H1 (cell line): Measurements from ENCODE around the gene SAMM50. TPM values are rescaled to one million over a fixed set of nuclear protein-coding genes. Genes with fewer than 3 reads are reported as not detected.

Experiments used
- CTCF ChIA-PET: fragments of 300-600 bp; sonication (Branson Sonifier 250); formaldehyde crosslinking; loops from one replicate; lab custom pipeline; 2021; ENCODE audit not compliant: partially characterized antibody; lab: Charles Lee
- POLR2A ChIA-PET: fragments of 300-600 bp; sonication (Branson Sonifier 250); formaldehyde crosslinking; loops from one replicate; lab custom pipeline; 2021; ENCODE audit warnings: inconsistent platforms; ENCODE audit not compliant: partially characterized antibody; lab: Charles Lee
- DNase-seq, 2 experiments: peaks; one replicate each; pipeline versions ENCODE4 v3.0.0 to v3.0.0-alpha.2; 2010 to 2022; ENCODE audit warnings: low spot score in 2 of 2, low read depth in 1 of 2, mixed read lengths in 1 of 2
- FAIRE-seq: peaks from 2 replicates; lab custom pipeline; 2011; peaks lifted over from hg19 to GRCh38; lab: Jason Lieb, UNC
- H2AFZ ChIP-seq: 2 replicates; pipeline ENCODE4 v1.8.1; 2012; ENCODE audit warnings: low read length, inconsistent platforms
- H2AK5ac ChIP-seq: 2 replicates; pipeline ENCODE4 v1.6.1; 2013; ENCODE audit warnings: low read depth, low read length
- H2BK120ac ChIP-seq: replicated peaks from 2 replicates; pipeline ENCODE3; 2013; ENCODE audit warnings: low read depth, low read length, inconsistent platforms
- H2BK12ac ChIP-seq: 2 replicates; pipeline ENCODE4 v1.6.1; 2013; ENCODE audit warnings: low read depth, low read length
- H2BK15ac ChIP-seq: 2 replicates; pipeline ENCODE4 v1.6.1; 2013; ENCODE audit warnings: low read length
- H2BK20ac ChIP-seq: 2 replicates; pipeline ENCODE4 v1.6.1; 2013; ENCODE audit warnings: low read length
- H2BK5ac ChIP-seq: 2 replicates; pipeline ENCODE4 v1.6.1; 2013; ENCODE audit warnings: low read depth, low read length
- H3K14ac ChIP-seq: 2 replicates; pipeline ENCODE4 v1.6.1; 2013; ENCODE audit warnings: inconsistent platforms; ENCODE audit not compliant: insufficient read length
- H3K18ac ChIP-seq: 2 replicates; pipeline ENCODE4 v1.6.1; 2013; ENCODE audit warnings: low read length; ENCODE audit errors: extremely low read depth
- H3K23ac ChIP-seq: 2 replicates; pipeline ENCODE4 v1.6.1; 2013; ENCODE audit warnings: inconsistent platforms; ENCODE audit not compliant: insufficient read length
- H3K23me2 ChIP-seq: 2 replicates; pipeline ENCODE4 v1.6.1; 2013; ENCODE audit warnings: low read depth, low read length
- H3K27ac ChIP-seq: 2 replicates; pipeline ENCODE4 v1.6.1; 2011; ENCODE audit warnings: low read depth, low read length, inconsistent platforms
- H3K27me3 ChIP-seq, 4 experiments: replicated peaks in 1 of 4; 1 replicate in 1 of 4; 2 replicates in 3 of 4; pipeline versions ENCODE4 v1.6.1 to v1.8.1; 2011 to 2013; ENCODE audit warnings: low read length in 3 of 4, mild to moderate bottlenecking in 3 of 4, inconsistent platforms in 2 of 4, mixed read lengths in 2 of 4, moderate library complexity in 1 of 4; ENCODE audit not compliant: control insufficient read depth in 3 of 4, insufficient read depth in 3 of 4; ENCODE audit errors: extremely low read depth in 1 of 4
- H3K36me3 ChIP-seq, 4 experiments: 2 replicates each; pipeline versions ENCODE4 v1.6.1 to v1.8.1; 2011 to 2013; ENCODE audit warnings: mild to moderate bottlenecking in 4 of 4, low read length in 3 of 4, moderate library complexity in 2 of 4, control low read depth in 1 of 4, inconsistent platforms in 1 of 4; ENCODE audit not compliant: insufficient read depth in 4 of 4, control insufficient read depth in 2 of 4
- H3K4ac ChIP-seq: replicated peaks from 2 replicates; pipeline ENCODE3; 2013; ENCODE audit warnings: low read length, low read depth, mixed read lengths, inconsistent platforms; ENCODE audit not compliant: insufficient read length
- H3K4me1 ChIP-seq, 4 experiments: replicated peaks in 1 of 4; 1 replicate in 1 of 4; 2 replicates in 3 of 4; pipeline versions ENCODE4 v1.6.1 to v1.8.1; 2011 to 2013; ENCODE audit warnings: low read length in 3 of 4, inconsistent platforms in 2 of 4, mixed read lengths in 1 of 4; ENCODE audit not compliant: insufficient read depth in 4 of 4, control insufficient read depth in 3 of 4
- H3K4me2 ChIP-seq, 2 experiments: 2 replicates each; pipeline versions ENCODE4 v1.6.1 to v1.8.1; 2011 to 2013; ENCODE audit warnings: low read depth in 2 of 2, low read length in 2 of 2, control low read depth in 1 of 2, inconsistent platforms in 1 of 2, mild to moderate bottlenecking in 1 of 2; ENCODE audit not compliant: insufficient read depth in 1 of 2
- H3K4me3 ChIP-seq, 4 experiments: fragments of 200-600, 300-600 bp in 1 of 4; sonication (generic), shearing (Covaris generic), sonication (Bioruptor Twin) in 1 of 4; 2 replicates each; pipeline versions ENCODE4 v1.5.1 to v1.8.1; 2011 to 2016; ENCODE audit warnings: low read length in 4 of 4, low read depth in 3 of 4, control low read depth in 2 of 4, inconsistent platforms in 2 of 4, mild to moderate bottlenecking in 2 of 4, mixed read lengths in 1 of 4, moderate library complexity in 1 of 4; ENCODE audit not compliant: insufficient read depth in 2 of 4; ENCODE audit errors: extremely low read depth in 1 of 4
- H3K56ac ChIP-seq: replicated peaks from 2 replicates; pipeline ENCODE3; 2013; ENCODE audit warnings: low read depth, mild to moderate bottlenecking, mixed read lengths, low read length, inconsistent platforms; ENCODE audit not compliant: insufficient read length
- H3K79me1 ChIP-seq: 2 replicates; pipeline ENCODE4 v1.6.1; 2013; ENCODE audit warnings: low read depth, low read length, control low read depth
- H3K79me2 ChIP-seq, 2 experiments: 2 replicates each; pipeline versions ENCODE4 v1.6.1 to v1.8.1; 2012 to 2013; ENCODE audit warnings: low read length in 2 of 2, mild to moderate bottlenecking in 2 of 2, inconsistent platforms in 1 of 2; ENCODE audit not compliant: insufficient read depth in 2 of 2, control insufficient read depth in 1 of 2
- H3K9ac ChIP-seq, 4 experiments: replicated peaks in 1 of 4; 1 replicate in 1 of 4; 2 replicates in 3 of 4; pipeline versions ENCODE4 v1.6.1 to v1.8.1; 2011 to 2013; ENCODE audit warnings: low read depth in 3 of 4, low read length in 3 of 4, control low read depth in 2 of 4, mild to moderate bottlenecking in 2 of 4, moderate library complexity in 2 of 4, inconsistent platforms in 1 of 4; ENCODE audit errors: extremely low read depth in 1 of 4
- H3K9me3 ChIP-seq, 2 experiments: 2 replicates each; pipeline versions ENCODE4 v1.6.1 to v1.8.1; 2012 to 2013; ENCODE audit warnings: mild to moderate bottlenecking in 2 of 2, moderate library complexity in 2 of 2, control low read depth in 1 of 2, inconsistent platforms in 1 of 2, low read depth in 1 of 2, low read length in 1 of 2, mixed read lengths in 1 of 2; ENCODE audit not compliant: insufficient read depth in 2 of 2
- H4K20me1 ChIP-seq, 2 experiments: replicated peaks in 1 of 2; 2 replicates each; pipeline versions ENCODE3 to v1.8.1; 2011 to 2013; ENCODE audit warnings: inconsistent platforms in 2 of 2, low read length in 2 of 2, mild to moderate bottlenecking in 1 of 2; ENCODE audit not compliant: insufficient read depth in 2 of 2, control insufficient read depth in 1 of 2
- H4K5ac ChIP-seq: 2 replicates; pipeline ENCODE4 v1.6.1; 2013; ENCODE audit warnings: low read length, low read depth, mixed read lengths, inconsistent platforms; ENCODE audit not compliant: insufficient read length
- H4K8ac ChIP-seq: 2 replicates; pipeline ENCODE4 v1.8.0; 2013; ENCODE audit warnings: mild to moderate bottlenecking, moderate library complexity, low read length, inconsistent platforms; ENCODE audit not compliant: insufficient read depth; ENCODE audit errors: extremely low read depth
- H4K91ac ChIP-seq: replicated peaks from 2 replicates; pipeline ENCODE3; 2013; ENCODE audit warnings: low read length, mixed read lengths, inconsistent platforms; ENCODE audit not compliant: insufficient read length
- RFX5 ChIP-seq: IDR thresholded peaks from 2 replicates; pipeline ENCODE4 v1.6.1; 2011; ENCODE audit warnings: low read depth, low read length, improper control_type of control experiment, borderline replicate concordance
- SP2 ChIP-seq: IDR thresholded peaks from 2 replicates; pipeline ENCODE4 v1.6.1; 2012; ENCODE audit warnings: mild to moderate bottlenecking, low read length, inconsistent platforms
- TAF1 ChIP-seq: IDR thresholded peaks from 2 replicates; pipeline ENCODE4 v1.6.1; 2011; ENCODE audit warnings: mild to moderate bottlenecking, low read depth, low read length
- WGBS, 2 experiments: shearing (Covaris generic) in 1 of 2; methylation state at CpG; one replicate each; pipeline versions ENCODE4 v1.1.6 to v1.1.7; 2013 to 2015; ENCODE audit warnings: low lambda C conversion rate in 2 of 2, mixed read lengths in 2 of 2, inconsistent platforms in 1 of 2, low coverage in 1 of 2, missing lambda C conversion rate in 1 of 2; ENCODE audit not compliant: insufficient replicate concordance in 2 of 2, insufficient coverage in 1 of 2, insufficient read length in 1 of 2; ENCODE audit errors: extremely low coverage in 1 of 2, missing lambda C conversion rate in 1 of 2; 5-methylcytosine and 5-hydroxymethylcytosine counted together
- polyA plus RNA-seq, 7 experiments: library from polyadenylated mRNA; depleted of rRNA in 3 of 7; stranded (reverse) in 5 of 7; unstranded in 2 of 7; fragments of >200 nt in 5 of 7; fragments of 200-250 nt in 2 of 7; gene quantifications; 1 replicate in 5 of 7; 2 replicates in 1 of 7; 4 replicates in 1 of 7; pipeline versions ENCODE4 v1.2.1 to v1.2.3, GENCODE V29; 2011 to 2013; ENCODE audit warnings: missing spikeins in 2 of 7, mixed read lengths in 2 of 7
- total RNA-seq: library from RNA; stranded (reverse); fragmentation: NEBNext Ultra II Directional; extraction: Animal tissue kit (Norgen Biotek cat#: 25700); gene quantifications from 2 replicates; pipeline ENCODE4 v1.2.1, GENCODE V29; 2021

SAMM50 gene
- total and polyA plus RNA-seq, 2 of the 8 experiments (the other 6 are each of a cell fraction or from before 2014, with no cell fraction given), result 45.4 to 70.3 TPM

- no peaks in the 10 kb centered on the region for H3K9me3 ChIP-seq
- H3K4me1 ChIP-seq, result peaks cover 0 to 4% (median 2%) of the 10 kb centered on the region in 4 experiments; a peak in 4 of 7 replicates
- no peak overlapping the region for H3K9ac ChIP-seq
- ChIA-PET POLR2A (no interaction called here), CTCF (interaction anchor here (1.3 to 1.5 kb wide), 2 partner anchors 19 to 67 kb away, joined by 3 read pairs; no protein-coding TSS in a partner anchor)
- H3K79me1 ChIP-seq, result no peaks in the 10 kb centered on the region; the same call in 1 of the 2 replicates
- H2BK12ac ChIP-seq, result no peak overlapping the region
- no peaks in the 10 kb centered on the region for H3K36me3 ChIP-seq
- H4K8ac ChIP-seq, result no peak overlapping the region
- FAIRE-seq (no peak), DNase-seq (no peak)
- H3K27me3 ChIP-seq, result peaks cover 0 to 4% (median 0%) of the 10 kb centered on the region in 4 experiments; a peak in 2 of 7 replicates
- H3K27ac ChIP-seq, result no peak overlapping the region
- no peak overlapping the region for H4K91ac ChIP-seq
- WGBS, 2 experiments, result 94% methylated on average over 10 of the region's 10 CpGs; no CpG with 5 or more reads in 1 of the 2 experiments
- no peak overlapping the region for H2BK15ac ChIP-seq
- H2BK20ac ChIP-seq, result no peak overlapping the region
- no peak overlapping the region for H3K4me3 ChIP-seq
- H3K18ac ChIP-seq, result no peak overlapping the region
- no peak overlapping the region for H3K56ac ChIP-seq
- no peak overlapping the region for H4K5ac ChIP-seq
- H3K14ac ChIP-seq, result no peak overlapping the region
- H4K20me1 ChIP-seq, result no peaks in the 10 kb centered on the region
- H3K23me2 ChIP-seq, result peaks cover 3% of the 10 kb centered on the region; the same call in 1 of the 2 replicates
- no peak overlapping the region for H2BK120ac ChIP-seq
- H3K79me2 ChIP-seq, result no peaks in the 10 kb centered on the region
- TF ChIP-seq TAF1 (no peak), SP2 (no peak), RFX5 (no peak)
- no peak overlapping the region for H3K4ac ChIP-seq
- no peak overlapping the region for H2AFZ ChIP-seq
- no peak overlapping the region for H2AK5ac ChIP-seq
- no peak overlapping the region for H3K23ac ChIP-seq
- H2BK5ac ChIP-seq, result no peak overlapping the region
- H3K4me2 ChIP-seq, result no peak overlapping the region
Observed at GRCh38 chr22:44019416-44019815, 64.2 kb downstream of the SAMM50 start.
